HG02798 (cell line): ENCODE measurements around the gene MLLT3.
"Not testable (repeated sequence)": the region's sequence is repeated elsewhere in the genome, so short reads cannot be mapped to it uniquely, and the experiment has no call there.

ENCODE experiments used
- ATAC-seq: cut with Tn5 transposase; IDR thresholded peaks from one replicate; pipeline ENCODE4 v1.9.1; 2021; ENCODE audit warnings: mild to moderate bottlenecking; ENCODE audit not compliant: unreplicated experiment, poor library complexity

Gene MLLT3

DNA sequence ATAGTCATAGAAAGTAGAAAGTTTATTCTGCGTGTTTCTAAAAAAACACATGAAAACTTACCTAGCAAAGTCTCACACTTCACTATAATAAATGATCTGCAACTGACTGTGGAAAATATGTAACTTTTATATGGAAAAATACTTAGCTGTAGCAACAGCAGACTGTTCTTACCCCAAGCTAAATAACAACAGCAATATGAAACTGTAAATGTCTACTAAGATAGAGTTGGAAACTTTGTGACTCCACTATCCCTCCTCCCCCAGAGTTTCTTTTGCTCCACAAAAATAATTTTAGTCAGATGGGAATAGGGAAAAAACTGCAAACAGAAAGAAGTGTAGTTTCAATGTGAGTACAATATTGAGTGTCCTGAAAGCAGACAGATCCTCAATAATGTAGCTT, 21.0 kb downstream of the MLLT3 start:
- no peak for ATAC-seq

DNA sequence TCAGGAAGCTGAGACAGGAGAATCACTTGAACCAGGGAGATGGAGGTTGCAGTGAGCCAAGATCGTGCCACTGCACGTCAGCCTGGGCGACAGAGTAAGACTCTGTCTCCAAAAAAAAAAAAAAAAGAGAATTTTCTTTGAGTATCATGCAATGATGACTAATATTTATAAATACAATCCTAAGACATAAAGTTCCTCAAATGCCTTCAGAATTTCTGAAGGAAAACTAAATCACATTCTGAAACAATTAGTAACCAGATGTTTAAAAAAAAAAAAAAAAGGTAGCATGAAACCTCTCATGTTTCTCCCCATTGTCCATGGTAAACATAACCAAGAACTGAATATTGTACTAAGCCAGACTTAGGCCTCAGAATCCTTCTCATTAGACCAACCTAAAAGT, 23.1 kb downstream of the MLLT3 start:
- ATAC-seq = no peak

DNA sequence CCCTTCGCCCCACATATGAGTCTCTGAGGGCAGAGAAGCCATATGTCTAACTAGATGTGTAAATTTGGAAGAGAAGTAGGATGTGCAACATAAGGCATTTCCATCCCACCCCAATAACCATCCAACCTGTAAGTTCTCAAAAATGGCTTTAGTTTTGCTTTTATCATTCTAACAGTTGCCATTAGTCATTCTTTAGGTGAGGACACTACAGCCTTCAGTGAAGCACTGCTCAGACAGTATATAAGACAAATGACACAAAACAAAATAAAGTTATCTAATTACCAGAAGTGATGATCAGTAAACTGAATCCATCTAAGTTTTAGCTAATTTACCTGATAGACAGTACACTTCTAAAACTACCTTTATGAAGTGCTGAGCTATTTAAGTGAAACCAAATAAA, 23.9 kb downstream of the MLLT3 start:
- ATAC-seq = no peak

DNA sequence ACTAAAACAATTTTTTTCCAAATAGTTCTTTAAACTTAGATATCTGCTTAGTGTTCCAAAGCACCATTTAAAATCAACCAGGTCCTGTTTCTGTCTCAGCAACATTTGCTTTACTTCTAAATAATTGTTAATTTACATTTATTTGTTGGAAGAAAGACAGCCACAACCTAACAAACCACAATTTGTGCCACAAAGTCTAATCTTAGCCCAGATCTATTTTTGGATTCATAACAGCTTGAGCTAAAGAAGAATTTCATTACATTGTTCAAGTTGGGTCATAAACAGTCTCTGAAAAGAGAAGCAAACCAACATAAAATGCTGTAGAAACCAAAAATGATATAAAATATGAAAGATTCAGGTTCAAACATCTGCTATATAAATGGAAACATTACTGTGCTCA, 24.4 kb downstream of the MLLT3 start:
- ATAC-seq = no peak

DNA sequence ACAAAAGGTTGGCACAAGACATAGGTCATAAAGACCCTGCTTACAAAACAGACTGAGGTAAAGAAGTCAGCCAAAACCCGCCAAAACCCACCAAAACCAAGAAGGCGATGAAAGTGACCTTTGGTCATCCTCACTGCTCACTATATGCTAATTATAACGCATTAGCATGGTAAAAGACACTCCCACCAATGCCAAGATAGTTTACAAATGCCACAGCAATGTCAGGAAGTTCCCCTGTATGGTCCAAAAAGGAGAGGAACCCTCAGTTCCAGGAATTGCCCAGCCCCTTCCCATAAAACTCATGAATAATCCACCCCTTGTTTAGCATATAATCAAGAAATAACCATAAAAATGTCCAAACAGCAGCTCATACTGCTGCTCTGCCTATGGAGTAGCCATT, 27.7 kb downstream of the MLLT3 start:
- ATAC-seq = no peak

DNA sequence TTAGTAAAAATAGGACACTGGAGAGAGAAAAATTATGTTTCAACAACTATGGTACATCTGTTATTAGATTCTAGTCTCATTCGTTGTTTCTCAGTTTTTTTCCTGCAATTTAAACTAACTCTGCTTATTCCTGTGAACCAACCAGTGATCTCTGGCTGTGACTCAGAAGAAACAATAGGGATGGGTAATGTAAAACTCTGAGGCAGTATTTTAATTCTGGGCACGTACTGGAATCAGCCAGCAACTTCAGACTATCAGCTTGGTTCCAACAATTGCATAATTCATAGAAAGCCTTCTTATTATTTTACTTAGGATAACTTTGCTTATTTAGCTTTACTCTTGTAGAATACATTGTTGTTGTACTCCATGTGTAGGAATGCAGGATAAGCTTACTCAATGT, 28.8 kb downstream of the MLLT3 start:
- ATAC-seq = no peak

DNA sequence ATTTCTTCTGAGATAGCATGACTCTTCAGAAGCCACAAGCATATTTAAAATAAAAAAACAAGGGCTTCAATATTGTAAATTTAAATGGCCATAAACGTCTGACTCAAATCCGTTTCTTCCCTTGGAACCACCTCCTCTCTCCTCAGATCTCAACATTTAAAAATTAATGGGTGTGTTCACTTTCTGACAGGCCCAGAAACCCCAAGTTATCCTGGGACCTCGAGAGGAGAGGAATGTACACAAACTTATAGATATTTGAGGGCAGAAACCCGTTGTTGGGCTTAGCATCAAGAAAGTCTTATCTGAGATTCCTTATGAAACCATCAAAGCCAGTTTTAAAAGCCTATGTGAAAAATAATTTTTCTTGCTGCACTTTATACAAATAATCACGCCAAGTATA, 29.2 kb downstream of the MLLT3 start:
- ATAC-seq = no peak

DNA sequence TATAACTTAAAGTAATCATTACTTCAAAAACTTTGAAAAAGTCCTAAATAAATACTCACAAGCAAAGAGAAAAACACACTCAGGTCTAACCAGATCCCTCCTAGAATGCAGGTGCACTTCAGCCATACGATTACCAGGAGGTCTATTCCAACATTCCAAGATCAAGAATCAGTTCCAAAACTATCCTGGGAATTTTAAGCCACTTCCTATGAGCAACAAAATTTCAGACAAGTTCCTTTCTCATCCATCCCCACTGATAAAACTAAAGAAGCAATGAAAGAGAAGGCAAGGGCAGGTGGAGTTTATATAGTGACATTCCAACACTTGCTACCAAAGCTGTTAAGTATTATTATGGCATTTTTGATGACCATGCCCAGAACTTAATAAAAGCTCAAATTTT, 29.6 kb downstream of the MLLT3 start:
- no peak for ATAC-seq

DNA sequence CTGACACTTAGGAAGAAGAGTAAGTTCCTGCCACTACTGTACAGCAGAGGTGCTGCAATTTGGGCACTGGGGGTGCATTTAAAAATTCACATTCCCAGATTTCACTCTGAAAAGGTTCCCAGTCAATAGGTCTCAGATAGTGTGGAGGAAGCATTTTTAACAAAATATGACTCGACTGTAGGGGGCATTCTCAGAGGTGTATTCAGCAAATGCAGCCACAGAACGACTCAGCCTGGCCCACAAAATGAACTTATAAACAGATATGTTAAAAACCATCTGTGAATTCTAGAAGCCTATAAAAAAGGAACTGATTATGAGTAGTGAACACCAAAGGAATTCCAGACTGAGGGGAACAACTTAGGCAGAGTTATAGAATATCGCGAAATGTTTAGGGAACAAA, 31.1 kb downstream of the MLLT3 start:
- ATAC-seq = no peak

DNA sequence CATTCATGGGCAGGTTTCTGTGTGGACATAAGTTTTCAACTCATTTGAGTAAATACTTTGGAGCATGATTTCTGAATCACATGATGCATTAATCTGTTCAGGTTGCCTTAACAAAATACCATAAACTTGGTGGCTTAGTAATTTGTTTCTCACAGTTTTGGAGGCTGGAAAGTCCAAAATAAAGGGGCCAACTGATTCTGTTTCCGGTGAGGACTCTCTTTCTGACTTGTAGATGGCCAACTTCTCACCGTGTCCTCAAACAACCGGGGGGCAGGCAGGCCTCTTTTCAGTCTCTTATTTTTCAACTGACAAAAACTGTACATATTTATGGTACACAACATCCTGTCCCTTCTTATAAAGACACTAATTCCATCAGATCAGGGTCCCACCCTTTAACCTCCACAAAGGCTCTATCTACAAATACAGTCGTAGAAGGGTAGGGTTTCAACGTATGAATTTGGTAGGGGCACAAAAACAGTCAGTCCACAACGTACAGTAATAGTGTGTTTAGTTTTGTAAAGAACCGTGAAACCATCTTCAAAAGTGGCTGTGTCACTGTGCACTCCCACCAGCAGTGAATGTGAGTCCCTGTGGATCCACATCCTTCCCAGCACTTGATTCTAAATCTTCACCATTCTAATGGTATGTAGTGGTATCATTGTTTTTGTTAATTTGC, 37.2 kb downstream of the MLLT3 start:
- ATAC-seq = no peak

DNA sequence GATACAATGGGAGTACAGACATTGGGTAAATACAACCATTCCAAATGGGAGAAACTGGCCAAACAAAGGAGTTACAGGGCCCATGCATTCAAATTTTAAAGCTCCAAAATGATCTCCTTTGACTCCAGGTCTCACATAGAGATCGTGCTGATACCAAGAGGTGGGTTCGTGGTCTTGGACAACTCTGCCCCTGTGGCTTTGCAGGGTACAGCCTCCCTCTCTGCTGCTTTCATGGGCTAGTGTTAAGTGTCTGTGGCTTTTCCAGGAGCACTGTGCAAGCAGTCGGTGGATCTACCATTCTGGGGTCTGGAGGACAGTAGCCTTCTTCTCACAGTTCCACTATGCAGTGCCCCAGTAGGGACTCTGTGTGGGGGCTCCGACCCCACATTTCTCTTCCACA, 39.2 kb downstream of the MLLT3 start:
- not testable (repeated sequence) for ATAC-seq

DNA sequence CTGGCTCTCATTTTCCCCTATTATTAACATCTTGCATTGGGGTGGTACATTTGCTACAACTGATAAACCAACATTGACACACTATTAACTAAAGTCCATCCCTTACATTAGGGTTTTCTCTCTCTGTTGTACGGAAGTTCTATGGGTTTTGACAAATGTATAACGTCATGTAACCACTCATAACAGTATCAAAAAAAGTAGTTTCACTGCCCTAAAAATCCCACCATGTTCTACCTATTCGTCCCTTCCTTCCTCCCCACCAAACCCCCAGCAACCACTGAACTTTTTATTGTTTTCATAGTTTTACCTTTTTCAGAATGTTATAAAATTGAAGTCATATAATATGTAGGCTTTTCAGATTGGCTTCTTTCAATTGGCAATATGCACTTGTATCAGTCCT, 40.1 kb downstream of the MLLT3 start:
- peak; percentile 68 for ATAC-seq

DNA sequence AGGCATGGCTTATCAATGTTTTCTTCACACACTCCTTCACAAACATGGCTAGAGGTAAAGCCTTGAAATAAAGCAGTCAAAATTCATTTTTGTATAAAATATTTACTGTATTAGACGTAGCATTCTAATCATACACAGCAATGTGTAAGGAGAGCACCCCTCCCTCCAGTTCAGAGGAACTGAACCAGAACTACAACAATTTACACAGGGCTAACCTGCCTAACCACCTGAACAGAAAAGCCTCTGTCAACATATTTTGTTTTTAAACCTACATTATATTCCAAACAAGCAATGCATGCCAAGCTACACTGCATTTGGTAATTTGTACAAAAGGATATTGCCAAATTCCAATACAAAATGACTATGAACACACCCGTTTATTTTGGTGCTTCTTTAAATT, 41.6 kb downstream of the MLLT3 start:
- ATAC-seq = no peak

DNA sequence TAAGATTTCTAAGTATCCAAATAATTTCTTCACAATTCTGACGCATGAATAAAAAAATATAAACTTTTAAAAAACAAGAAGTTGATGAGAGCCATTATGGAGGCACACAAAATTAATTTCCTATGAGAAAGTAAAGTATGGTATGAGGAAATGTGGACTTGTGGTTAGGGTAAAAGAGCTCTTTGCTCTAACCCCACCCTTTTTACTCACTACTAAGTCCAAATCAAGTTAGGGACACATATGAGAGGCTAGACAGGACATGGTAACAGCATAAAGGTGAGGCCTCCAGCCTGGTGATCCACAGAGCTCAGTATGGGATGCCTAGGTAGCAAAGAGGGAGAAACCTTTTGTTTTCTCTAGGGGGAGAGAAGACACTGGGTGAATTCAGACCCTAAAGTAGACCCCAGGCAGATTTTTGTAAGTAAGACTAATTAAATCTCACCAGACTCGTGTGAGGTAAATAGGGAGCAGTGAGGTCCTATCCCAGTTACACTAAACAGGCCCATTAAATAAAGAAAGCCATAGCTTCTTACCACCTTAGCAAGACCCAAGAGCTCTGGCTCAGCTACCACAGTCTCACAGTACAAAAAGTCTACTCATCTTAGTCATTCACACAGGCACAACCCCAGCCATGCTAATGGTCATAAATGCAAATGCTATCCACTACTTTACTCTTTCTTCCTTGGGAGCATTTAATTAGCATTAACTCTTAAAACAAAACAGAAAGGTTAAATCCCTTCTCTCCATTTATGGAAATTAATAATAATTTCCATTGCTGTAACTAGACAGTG, 42.6 kb downstream of the MLLT3 start:
- ATAC-seq = no peak

DNA sequence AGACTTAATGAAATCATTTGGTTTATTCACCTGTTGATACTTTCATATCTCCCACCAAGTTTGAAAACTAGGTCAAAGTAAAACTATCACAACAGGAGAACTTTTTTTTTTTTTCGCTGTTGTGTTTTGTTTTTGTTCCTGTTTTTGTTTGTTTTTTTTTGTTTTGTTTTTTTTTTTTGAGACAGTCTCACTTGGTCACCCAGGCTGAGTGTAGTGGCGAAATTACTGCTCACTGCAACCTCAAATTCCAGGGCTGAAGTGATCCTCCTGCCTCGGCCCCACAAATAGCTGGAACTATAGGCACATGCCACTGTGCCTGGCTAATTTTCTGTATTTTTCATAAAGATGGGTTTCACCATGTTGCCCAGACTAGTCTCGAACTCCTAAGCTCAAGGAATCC, 49.3 kb downstream of the MLLT3 start:
- no peak for ATAC-seq

DNA sequence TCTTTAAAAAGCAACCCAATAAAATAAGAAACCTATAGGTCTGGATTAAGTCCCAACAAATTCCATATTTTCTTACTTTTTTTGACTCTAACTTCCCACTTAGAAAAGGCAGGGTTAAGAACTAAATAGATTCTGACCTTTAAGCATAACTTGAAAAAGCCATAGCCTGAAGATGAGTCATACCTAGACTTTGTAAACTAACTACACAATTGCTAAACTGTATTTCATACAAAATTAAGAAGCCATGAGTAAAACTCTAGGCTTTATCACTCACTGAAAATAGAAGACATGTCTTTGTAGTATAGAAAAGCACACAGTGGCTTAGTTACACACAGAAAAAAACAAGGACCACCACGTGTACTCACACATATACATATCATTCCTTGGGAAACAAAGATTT, 51.5 kb downstream of the MLLT3 start:
- ATAC-seq = peak; percentile 68

DNA sequence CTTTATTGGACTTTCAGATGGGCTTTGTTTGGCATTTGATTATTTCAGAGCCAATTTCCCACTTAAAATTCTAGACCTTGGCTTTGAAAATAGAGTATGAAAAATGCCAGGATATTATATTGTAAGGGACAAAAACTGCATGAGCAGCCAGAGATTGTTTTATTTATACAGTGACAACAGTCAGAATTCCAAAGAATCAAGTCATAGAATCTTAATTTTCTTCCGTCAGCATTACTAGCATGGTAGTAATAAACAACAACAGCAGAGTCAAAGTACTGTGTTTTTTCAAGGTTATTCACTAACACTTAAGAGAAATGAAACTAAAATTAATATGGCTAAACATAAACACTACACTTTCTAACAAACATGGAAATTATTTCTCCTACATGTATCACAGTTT, 52.2 kb downstream of the MLLT3 start:
- ATAC-seq = no peak

DNA sequence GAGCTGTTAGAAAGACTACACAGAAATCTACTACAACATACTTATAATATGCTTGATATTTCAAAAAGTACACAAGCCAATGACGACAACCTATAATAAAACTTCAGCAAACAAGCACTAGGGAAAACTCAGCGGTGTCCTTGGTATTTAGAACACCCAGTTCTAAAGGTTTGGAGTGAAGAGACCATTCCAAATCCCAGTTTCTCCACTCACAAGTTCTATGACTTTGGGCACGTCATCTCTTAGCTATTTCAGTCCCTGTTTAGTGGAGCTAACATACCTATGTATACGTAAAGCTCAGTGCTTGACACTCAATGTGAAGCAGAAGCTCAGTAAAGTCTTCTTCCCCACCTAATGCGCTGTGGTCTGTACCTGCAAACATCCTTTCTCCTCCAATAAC, 52.8 kb downstream of the MLLT3 start:
- ATAC-seq = no peak

DNA sequence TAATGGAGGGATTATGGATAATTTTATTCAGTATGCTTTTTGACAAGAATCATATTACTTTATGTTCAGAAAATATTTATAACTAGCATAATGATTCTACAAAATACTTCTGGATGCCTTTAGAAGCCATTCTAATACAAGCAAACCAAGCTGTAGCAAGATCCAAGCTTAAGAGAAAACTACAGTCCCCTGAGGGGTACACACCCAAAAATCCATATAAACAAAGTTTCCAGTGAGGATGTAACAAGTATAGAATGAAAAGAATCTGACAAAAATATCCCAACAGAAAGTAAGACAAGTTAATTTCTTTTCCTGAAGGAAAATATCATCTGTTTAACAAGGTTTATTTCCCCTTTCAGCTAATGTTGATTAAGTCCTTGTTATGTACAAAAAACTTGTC, 53.9 kb downstream of the MLLT3 start:
- ATAC-seq = no peak

DNA sequence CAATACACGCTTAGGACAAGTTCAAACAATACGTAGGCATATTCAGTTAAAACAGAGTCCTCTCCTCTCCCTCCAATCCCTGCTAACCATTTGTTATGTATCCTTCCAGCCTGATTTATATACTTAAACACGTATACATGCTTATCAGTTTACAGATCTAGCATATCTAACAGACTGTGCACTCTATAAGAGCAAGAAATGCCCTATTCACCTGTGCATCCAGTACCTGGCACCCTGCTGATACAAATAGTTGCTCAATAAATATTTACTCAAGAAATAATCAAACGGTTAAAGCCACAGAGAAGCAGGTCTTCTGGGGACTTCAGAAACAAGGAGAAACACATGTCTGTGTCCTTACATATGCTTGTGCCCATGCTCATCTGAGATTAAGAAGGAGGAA, 55.9 kb downstream of the MLLT3 start:
- ATAC-seq = no peak

DNA sequence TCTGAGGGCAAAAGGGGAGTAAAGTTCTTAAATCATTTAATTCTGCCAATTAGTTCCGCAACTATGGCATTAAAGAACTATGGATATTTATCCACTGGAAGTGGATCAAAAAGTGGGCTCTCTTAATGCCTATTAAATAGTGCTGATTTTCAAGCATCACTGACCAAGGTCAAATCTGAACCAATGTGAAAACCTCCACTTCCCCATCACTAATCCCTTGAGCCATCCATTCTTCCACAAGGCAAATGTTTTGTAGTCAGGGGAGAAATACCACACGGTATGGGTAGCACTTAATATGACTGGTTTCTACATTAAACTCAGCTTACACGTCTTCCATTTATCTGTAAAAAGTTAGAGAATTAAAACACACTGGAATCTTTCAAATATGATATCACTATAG, 57.6 kb downstream of the MLLT3 start:
- ATAC-seq = no peak

DNA sequence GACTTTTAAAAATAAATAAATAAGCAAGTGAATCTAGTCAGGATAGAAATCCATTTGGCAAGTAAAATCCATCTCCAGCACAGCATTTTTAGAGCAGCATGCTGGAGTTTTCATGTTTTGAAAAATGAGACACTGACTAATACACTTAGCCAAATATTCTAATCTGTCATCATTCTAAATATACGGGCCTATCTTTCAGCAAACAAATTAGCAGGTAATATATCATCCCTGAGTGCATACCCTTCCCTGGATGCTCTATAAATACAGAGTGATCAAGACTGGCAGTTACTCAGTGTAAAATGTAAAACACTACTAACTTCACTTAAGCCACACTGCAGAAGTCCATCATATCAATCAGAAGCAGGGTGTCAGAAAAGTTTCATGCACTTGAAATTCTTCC, 58.4 kb downstream of the MLLT3 start:
- no peak for ATAC-seq
